Tibial artery (tissue), 4 donors: Measurements from ENCODE around the gene LRIF1.

Source experiments
- DNase-seq, 2 donors: peaks; one replicate each; pipeline ENCODE4 v3.0.0-alpha.2; 2019
- H3K27ac ChIP-seq, 2 donors: fragments of 200-600 bp; sonication (generic) in 1 of 2; 1 replicate in 1 of 2; 2 replicates in 1 of 2; pipeline ENCODE4 v1.5.1; 2018 to 2019; ENCODE audit warnings: mild to moderate bottlenecking in 1 of 2
- H3K27me3 ChIP-seq, 2 donors: fragments of 200-600 bp; sonication (generic) in 1 of 2; one replicate each; pipeline versions ENCODE4 v1.5.1 to v1.6.0; 2016 to 2019
- H3K36me3 ChIP-seq, 3 donors: fragments of 200-600 bp; sonication (generic) in 2 of 3; one replicate each; pipeline ENCODE4 v1.5.1; 2016 to 2019; ENCODE audit warnings: mild to moderate bottlenecking in 2 of 3
- H3K4me1 ChIP-seq, 4 donors: fragments of 200-600 bp; sonication (generic) in 2 of 4; 1 replicate in 3 of 4; 2 replicates in 1 of 4; pipeline ENCODE4 v1.5.1; 2016 to 2019
- H3K4me3 ChIP-seq, 2 donors: fragments of 200-600 bp; sonication (generic) in 1 of 2; 1 replicate in 1 of 2; 2 replicates in 1 of 2; pipeline ENCODE4 v1.5.1; 2018 to 2019; ENCODE audit warnings: mild to moderate bottlenecking in 2 of 2
- H3K9me3 ChIP-seq, 3 donors: fragments of 200-600 bp; sonication (generic) in 1 of 3; one replicate each; pipeline ENCODE4 v1.5.1; 2016 to 2019
- CTCF ChIP-seq, 2 experiments: fragments of 200-600 bp in 1 of 2; fragments of 450-650 bp in 1 of 2; IDR thresholded peaks; one replicate each; pipeline ENCODE4 v1.5.1; 2017 to 2019; ENCODE audit warnings: antibody characterized with exemption in 2 of 2, mild to moderate bottlenecking in 1 of 2, moderate library complexity in 1 of 2
- intact Hi-C: fragments of 100-400 bp; cut with DNase I; formaldehyde crosslinking; loops from one replicate; pipeline ENCODE4 v1.15.0; 2023; ENCODE audit warnings: low total_unique reads

Gene LRIF1

GRCh38 chr1:110927484-110928075 lies 36.1 kb downstream of the LRIF1 start:
- Histone ChIP-seq H3K27me3 (no peaks in the 10 kb centered on the region), H3K9me3 (peaks cover 0 to 18% (median 7%) of the 10 kb centered on the region in 3 donors), H3K4me1 (no peaks in the 10 kb centered on the region), H3K36me3 (no peaks in the 10 kb centered on the region), H3K27ac (no peak overlapping the region), H3K4me3 (no peak overlapping the region)
- DNase-seq: no peak
- intact Hi-C loops: no loop called here
- TF ChIP-seq CTCF (IDR thresholded peaks at IDR 0.05): no peak

GRCh38 chr1:110921953-110922352 lies 41.8 kb downstream of the LRIF1 start:
- no peaks in the 10 kb centered on the region for H3K36me3 ChIP-seq
- intact Hi-C loops: no loop called here
- H3K4me3 ChIP-seq: no peak overlapping the region
- no peaks in the 10 kb centered on the region for H3K4me1 ChIP-seq
- H3K9me3 ChIP-seq: peaks cover 0 to under 1% (median 0%) of the 10 kb centered on the region in 3 donors
- DNase-seq: no peak
- no peaks in the 10 kb centered on the region for H3K27me3 ChIP-seq
- no peak for TF ChIP-seq CTCF (IDR thresholded peaks at IDR 0.05)
- no peak overlapping the region for H3K27ac ChIP-seq

GRCh38 chr1:110918016-110918415 lies 45.7 kb downstream of the LRIF1 start:
- Histone ChIP-seq H3K9me3 (peaks cover 0 to 2% (median 0%) of the 10 kb centered on the region in 3 donors), H3K36me3 (no peaks in the 10 kb centered on the region), H3K4me1 (no peaks in the 10 kb centered on the region), H3K27me3 (no peaks in the 10 kb centered on the region), H3K4me3 (no peak overlapping the region), H3K27ac (no peak overlapping the region)
- TF ChIP-seq CTCF (IDR thresholded peaks at IDR 0.05): no peak
- intact Hi-C loops: no loop called here
- DNase-seq: no peak

GRCh38 chr1:110916669-110917306 lies 46.9 kb downstream of the LRIF1 start:
- intact Hi-C loops: no loop called here
- DNase-seq: no peak
- no peak overlapping the region for H3K4me3 ChIP-seq
- H3K36me3 ChIP-seq: no peaks in the 10 kb centered on the region
- no peak overlapping the region for H3K27ac ChIP-seq
- no peak for TF ChIP-seq CTCF (IDR thresholded peaks at IDR 0.05)
- peaks cover 0 to 10% (median 4%) of the 10 kb centered on the region in 3 donors for H3K9me3 ChIP-seq
- no peaks in the 10 kb centered on the region for H3K4me1 ChIP-seq
- no peaks in the 10 kb centered on the region for H3K27me3 ChIP-seq

GRCh38 chr1:110916274-110916668 lies 47.5 kb downstream of the LRIF1 start:
- H3K36me3 ChIP-seq: no peaks in the 10 kb centered on the region
- intact Hi-C loops: no loop called here
- H3K4me3 ChIP-seq: no peak overlapping the region
- H3K27ac ChIP-seq: no peak overlapping the region
- no peak for TF ChIP-seq CTCF (IDR thresholded peaks at IDR 0.05)
- DNase-seq: no peak
- H3K4me1 ChIP-seq: no peaks in the 10 kb centered on the region
- H3K27me3 ChIP-seq: no peaks in the 10 kb centered on the region
- peaks cover 0 to 10% (median 4%) of the 10 kb centered on the region in 3 donors for H3K9me3 ChIP-seq
